Left kidney (tissue), 8 donors: ENCODE results near the gene STRIP2. TPM values are rescaled to one million over a fixed set of nuclear protein-coding genes. Genes with fewer than 3 reads are reported as not detected.
A peak's percentile ranks its signal among the peaks of the same experiment; 100 is the strongest.
"Not testable (repeated sequence)": the region's sequence is repeated elsewhere in the genome, so short reads cannot be mapped to it uniquely, and the experiment has no call there.

Experiments
- DNase-seq: peaks from one replicate; pipeline ENCODE4 v3.0.0-alpha.2; 2013
- long read RNA-seq, 8 donors: transcript quantifications; one replicate each; lab custom pipeline, GENCODE V29; 2026
- polyA plus RNA-seq: library from polyadenylated mRNA; unstranded; fragments of 120-200 nt; gene quantifications from one replicate; pipeline ENCODE4 v1.2.1, GENCODE V29; 2013; ENCODE audit not compliant: insufficient read length

The STRIP2 gene, protein sequence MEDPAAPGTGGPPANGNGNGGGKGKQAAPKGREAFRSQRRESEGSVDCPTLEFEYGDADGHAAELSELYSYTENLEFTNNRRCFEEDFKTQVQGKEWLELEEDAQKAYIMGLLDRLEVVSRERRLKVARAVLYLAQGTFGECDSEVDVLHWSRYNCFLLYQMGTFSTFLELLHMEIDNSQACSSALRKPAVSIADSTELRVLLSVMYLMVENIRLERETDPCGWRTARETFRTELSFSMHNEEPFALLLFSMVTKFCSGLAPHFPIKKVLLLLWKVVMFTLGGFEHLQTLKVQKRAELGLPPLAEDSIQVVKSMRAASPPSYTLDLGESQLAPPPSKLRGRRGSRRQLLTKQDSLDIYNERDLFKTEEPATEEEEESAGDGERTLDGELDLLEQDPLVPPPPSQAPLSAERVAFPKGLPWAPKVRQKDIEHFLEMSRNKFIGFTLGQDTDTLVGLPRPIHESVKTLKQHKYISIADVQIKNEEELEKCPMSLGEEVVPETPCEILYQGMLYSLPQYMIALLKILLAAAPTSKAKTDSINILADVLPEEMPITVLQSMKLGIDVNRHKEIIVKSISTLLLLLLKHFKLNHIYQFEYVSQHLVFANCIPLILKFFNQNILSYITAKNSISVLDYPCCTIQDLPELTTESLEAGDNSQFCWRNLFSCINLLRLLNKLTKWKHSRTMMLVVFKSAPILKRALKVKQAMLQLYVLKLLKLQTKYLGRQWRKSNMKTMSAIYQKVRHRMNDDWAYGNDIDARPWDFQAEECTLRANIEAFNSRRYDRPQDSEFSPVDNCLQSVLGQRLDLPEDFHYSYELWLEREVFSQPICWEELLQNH
- polyA plus RNA-seq = 5.7 TPM
- long read RNA-seq, donor 1 = 0 reads
- long read RNA-seq, donor 2, partial matches to known transcripts = 0 of 1 reads
- long read RNA-seq, donor 2, other reads (novel, unspliced or antisense) = 0 of 1 reads
- long read RNA-seq, donor 3, partial matches to known transcripts = 0 of 1 reads
- long read RNA-seq, donor 3, other reads (novel, unspliced or antisense) = 0 of 1 reads
- long read RNA-seq, donor 4 = 0 reads
- long read RNA-seq, donor 5 = 0 reads
- long read RNA-seq, donor 6 = 0 reads
- long read RNA-seq, donor 7 = 0 reads
- long read RNA-seq, donor 8 = 0 reads

DNA sequence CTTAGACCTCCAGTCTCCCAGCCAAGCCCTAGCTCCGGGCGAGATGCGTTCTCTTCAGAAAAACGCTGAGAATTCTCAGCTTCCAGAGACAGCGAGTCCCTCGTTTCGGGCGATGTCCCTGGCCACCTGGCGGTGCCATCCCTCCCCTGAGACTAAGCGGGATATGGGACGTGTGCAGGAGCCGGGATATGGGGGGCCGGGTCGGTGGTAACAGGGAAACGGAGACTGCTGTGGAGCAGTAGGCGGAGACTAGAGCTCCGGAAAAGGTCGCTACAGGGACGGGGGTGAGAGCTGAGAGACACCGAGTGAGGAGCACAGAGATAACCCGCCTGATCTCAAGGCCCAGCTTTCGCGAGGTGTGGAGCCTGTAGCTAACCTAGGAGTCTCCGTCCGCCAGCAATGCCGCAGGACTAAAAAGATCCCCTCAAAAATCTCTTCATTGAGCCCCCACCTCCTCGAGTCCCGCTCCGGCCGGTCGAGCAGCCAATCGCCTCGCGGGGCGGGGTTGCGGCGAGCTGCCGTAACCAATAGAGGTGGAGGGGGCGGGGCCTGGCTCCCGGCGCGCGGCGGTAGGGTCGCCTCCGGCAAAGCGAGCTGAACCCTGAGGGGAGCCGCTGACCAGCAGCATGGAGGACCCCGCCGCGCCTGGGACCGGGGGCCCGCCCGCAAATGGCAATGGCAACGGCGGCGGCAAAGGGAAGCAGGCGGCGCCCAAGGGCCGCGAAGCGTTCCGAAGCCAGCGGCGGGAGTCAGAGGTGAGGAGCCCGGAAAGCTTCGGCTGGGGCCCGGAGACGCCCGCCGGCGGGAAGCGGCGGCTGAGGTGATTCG lies at the start of gene STRIP2:
Gene STRIP2 (plus strand): TSS at position 586 of the 828 bp plus-strand sequence. CDS start 41 bp downstream, at position 627.
- DNase-seq = peak; percentile 89

DNA sequence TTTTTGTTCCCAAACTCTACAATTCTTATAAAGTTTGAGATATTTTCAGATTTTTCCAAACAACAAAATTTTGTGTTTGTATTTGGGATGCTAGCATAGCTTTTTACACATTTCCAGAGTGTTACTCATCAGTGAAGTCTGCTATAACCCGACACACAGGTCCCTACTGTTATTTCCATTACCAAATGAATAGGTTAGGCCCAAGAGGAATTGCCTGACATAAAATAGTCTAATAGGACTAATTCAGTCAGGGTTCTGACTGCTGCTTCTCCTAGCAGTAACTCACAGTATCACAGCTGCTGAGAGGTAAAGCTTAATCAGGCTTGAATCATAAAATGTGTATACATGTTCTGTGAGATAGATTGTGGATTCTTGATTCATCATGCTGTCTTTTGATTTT lies 49.1 kb upstream of the STRIP2 start:
- DNase-seq = no peak

DNA sequence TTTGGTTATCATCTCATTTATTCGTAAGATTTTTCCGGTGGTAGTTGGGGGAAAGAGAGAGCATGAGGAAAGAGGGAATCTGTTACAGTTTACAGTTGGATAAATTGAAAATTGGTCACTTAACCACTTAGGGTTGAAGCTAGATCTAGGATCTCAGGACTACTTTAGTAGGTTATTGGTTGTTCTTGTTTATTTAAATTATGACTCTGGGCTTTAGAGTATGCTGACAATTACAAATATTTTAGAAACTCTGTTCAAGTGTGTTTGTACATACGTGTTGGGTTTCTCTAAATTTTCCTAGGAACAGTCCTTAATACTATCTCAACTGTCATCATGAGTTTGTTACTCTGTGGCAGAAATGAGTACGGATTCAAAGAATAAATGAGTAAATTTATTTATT lies 48.6 kb upstream of the STRIP2 start:
- no peak for DNase-seq

DNA sequence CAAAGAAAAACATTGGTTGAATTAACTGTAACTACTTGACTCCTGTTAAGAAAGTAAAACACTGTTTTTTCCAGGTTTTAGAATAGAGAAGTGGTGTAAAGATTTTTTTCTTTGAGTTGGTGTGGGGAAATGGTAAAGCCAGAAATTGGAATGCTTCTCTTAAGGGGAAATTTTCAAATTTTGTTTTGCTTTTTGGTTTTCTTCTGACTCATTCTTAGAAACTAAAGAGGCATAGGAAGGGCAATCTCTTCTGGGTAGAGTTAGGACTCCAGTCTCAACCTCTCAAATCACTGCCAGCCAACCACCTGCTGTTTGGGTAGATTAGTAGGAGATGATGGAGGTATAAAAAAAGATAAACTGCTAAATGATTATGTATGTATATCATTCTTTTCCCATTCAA lies 47.7 kb upstream of the STRIP2 start:
- no peak for DNase-seq

DNA sequence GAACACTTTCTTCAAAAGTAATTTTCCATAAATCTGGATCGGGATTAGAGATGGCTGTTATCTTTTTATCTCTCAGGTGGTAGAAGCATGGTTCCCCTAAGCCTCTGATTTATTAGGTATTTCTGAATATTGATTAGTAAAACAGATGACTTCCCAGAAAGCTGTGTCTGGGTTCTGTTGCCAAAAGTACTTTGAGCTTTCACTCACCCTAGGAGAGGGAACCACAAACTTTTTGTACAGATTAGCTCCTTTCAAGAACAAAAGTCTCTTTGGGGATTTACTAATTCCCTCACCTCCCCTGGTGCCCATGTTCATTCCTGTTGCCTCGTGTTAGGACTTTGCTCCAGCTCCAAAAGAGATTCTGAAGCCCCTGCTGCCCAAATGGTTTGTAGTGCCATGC lies 46.7 kb upstream of the STRIP2 start:
- no peak for DNase-seq

DNA sequence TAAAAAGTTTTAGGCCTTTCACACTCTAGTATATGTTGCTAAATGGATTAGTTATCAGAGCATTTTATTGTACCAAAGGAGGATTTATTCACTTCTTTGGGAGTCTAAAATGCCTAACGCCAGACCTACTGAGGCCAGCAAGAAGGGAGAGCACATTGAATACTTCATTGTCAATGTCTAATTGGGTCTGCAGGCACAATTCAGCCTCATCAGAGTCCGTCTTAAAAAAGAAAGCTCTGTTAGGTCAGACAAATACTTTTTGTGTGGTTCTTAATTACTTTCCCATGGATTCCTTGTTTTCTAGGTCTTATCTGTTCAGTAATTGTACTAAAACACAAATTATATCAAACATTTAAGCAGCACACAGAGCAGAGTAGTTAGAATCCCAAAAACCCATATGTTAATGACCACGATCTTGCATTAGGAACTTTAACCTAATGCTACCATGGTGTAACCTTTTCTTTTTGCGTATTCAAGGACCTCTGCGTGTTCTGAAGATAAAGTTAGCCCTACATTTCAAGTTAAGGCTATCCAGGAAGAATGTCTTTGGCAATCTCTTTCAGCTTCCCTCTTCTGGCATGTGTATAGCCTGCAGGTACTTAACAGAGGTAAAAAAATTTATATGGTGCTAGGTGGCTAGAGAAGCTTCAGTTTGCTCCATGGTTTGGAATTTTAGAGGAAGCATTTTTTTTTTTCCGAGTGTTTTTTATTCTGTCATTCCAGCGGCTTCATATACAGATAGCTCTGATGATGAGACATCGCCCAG lies 45.7 kb upstream of the STRIP2 start:
- no peak for DNase-seq

DNA sequence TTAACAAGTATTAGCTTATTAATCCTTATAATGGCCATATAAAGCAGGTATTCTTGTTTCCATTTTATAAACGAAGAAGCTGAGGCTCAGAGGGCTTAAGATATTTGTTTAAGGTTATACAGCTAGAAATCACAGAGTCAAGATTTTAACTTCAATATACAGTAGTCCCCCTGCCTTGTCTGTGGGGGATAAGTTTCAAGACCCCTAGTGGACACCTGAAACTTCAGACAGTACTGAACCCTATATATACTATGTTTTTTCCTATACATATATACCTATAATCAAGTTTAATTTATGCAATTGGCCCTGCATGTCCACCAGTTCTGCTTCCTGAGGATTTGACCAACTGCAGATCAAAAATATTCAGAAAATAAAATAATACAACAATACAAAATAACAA lies 44.4 kb upstream of the STRIP2 start:
- DNase-seq = no peak

DNA sequence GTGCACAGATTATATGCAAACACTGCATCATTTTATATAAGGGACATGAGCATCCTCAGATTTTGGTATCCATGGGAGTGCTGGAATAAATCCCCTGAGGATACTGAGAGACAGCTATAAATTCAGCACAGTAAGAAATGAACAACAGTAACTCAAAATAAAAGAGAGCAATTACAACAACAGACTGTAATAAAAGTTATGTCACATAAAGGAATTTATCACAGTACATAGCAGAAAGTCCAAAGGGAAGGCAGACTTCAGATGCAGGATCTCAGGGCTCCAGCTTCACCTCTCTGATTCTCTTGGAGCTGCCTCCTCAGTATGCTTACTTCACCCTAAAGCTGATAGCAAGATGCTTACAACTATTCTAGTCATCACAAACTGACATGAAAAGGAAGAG lies 43.9 kb upstream of the STRIP2 start:
- DNase-seq = no peak

DNA sequence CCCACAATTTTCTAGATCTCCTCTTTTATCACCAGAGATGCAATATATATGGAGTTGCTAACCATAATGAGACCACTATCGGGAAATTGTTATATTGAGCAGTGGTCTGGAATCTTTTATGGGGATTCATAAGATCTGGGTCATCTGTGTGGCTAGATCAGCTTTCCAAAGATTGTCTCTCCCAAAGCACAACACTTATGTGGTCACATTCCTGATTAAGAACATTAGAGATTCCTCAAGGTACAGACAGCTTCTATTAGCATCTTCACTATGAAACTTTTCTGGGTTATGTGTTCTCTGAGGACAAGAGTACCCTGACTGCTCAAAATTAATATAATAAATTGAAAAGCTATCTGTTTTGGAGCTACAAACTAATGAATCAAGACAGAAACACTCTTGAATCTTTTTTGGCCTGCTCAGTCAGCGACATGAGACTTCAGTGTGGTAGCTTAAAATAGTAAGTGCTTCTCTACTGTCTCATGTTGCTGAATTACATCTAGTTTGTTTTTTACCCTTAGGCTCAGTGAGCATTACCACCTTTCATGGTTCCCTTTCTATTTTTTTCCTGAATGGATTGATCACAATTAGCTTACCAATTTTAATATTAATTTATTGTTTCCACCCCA lies 42.6 kb upstream of the STRIP2 start:
- no peak for DNase-seq

DNA sequence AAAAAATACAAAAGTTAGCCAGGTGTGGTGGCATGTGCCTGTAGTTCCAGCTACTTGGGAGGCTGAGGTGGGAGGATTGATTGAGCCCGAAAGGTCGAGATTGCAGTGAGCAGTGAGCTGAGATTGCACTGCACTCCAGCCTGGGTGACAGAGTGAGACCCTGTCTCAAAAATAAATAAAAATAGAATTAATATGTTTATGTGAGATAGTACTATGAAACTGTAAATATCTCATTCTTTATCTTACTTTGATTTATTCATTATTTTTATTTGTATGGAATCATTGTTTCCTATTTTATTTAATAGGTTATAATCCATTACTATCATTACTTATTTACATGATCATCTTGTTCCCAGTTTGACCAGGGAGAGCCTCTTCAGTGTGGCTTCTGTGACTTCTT lies 41.0 kb upstream of the STRIP2 start:
- no peak for DNase-seq

DNA sequence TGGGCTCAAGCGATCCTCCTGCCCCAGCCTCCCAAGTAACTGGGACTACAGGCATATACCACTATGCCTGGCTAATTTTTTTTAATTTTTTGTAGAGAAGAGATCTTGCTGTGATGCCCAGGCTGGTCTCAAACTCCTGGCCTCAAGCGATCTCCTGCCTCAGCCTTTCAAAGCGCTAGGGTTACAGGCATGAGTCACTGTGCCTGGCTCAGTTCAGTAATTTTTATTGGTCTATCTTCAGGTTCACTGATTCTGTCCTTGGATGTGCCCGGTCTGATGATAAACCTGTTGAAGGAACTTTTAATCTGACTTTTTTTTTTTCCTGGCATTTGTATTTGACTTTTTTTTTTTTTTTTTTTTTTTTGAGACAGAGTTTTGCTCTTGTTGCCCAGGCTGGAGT lies 40.1 kb upstream of the STRIP2 start:
- no peak for DNase-seq

DNA sequence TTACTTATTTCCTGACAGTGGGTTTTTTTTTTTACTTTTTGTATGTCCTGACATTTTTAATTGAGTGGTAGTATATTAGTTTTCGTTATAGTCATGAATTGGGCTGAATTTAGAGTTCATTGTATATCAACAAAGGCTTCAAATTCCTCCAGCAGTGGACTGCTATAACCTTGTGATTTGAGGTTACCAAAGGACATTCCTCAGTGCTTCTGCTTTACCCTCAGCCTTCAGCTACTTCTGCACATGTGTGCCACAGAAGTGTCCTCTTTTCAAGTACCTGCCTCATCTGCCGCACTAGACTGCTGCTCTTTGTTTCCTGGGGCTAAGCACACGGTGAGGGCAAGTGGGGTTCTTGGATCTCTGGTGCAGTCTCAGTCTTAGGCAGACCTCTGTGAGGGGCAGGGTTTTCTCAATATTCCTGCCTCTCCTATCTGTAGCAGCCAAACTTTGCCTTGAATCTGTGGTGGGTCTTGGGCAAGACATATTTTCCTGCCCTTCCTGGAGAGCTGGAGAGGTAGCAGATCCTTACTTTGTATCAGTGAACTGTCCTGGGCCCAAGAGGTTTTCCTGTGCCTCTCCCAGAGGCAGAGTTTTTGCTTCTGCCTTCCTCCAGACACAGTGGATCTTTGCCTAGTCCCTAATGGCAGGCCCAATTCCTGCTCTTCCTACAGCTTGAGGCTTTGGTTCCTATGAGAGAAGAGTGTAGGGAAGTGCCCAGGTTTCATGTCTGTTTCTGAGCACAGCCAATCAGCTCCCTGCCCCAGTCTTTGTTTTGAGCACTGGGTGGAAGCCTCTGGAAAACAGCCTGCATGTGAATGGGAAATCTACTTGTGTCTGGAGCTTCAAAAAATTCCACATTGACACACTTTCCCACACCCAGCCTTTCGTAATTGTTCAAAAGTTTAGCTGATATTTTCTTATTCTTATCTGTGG lies 39.0 kb upstream of the STRIP2 start:
- DNase-seq = no peak

DNA sequence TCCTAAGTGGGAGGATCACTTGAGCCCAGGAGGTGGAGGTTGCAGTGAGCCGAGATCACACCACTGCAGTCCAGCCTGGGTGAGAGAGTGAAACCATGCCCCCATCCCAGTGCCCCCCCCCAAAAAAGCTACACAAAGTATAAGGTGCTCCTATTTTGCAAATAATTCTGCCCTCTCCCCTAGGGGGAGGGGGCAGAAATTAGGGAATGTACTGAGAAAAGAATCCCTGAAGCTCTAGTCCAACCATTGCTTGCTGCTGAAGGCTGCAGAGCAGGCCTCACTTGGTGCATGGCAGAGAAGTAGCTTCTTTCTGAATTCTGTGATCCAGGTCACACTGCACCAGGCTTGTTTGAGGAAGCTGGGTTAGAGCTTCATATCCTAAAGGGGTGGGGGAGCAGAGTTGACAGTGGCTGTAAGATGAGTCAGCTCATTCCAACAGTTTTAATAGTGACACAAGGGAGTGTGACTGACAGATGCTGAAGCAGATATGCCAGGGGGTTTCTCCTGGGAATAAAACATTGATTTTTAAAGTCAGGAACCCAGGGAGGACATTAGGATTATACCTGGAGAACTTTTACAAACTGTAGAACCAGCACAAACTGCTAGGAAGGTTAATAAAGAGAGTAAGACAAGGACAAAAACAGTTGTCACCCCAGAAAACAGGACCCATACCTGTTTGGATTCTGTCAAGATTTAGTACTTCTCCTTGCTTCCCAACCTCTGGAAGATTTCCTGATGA lies 32.8 kb upstream of the STRIP2 start:
- no peak for DNase-seq

DNA sequence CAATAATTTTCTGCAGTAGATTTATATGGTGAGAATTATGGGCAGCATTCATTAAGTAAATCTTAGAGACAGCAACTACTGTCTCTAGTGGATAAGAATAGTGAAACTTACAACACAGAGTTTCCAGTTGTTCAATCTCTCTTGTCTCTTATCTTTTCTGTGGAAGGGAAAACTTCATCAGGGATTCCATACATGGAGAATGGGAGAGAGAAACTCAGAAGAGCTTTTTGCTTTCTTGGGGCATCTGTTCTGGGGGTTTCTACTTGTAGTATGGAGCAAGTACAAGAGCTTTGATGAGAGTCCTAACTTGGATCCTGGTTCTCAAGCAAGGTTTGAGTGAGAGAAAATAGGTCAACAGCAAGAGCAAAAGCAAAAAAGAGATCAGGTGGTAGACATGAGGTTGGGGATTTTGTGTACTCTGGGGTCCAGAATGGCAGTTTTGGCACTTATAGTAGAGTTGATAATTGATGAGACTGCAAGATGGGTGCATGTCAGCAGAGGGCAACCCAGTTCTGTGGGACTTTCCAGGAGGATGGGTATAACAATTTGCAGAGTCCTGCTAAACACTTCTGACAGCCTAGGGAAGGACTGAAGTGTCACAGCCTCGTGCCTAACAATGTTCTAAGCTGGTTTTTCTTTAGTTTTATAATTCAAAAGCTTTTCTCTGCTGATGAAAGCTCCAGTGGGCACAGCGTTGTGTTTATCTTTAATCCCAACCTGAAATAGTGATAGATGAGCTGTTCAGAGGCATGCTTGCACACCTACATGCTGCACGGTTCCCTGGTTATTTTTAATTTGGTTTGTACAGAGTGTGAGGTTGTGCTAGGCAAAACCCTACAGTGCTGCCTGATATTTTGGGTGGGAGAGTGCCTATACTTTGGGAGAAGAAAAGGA lies 32.0 kb upstream of the STRIP2 start:
- no peak for DNase-seq

DNA sequence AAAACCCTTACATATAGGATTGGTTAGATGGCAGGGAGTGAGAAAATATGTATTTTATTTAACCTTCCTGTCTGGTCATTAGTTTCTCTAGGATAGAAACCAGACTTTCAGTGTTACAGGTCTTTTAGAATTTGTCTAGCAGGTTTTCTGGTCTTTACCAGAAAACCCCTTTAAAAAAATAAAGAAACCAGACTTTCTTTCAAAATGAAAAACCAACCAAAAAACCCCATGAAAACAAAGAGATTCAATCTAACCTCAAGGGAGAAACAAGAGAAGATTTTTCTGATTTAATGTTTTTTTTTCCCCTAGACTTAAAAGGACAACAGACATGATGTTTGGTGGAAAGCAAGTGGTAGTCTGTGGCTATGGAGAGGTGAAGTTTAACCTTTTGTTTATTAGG lies 28.7 kb upstream of the STRIP2 start:
- no peak for DNase-seq

DNA sequence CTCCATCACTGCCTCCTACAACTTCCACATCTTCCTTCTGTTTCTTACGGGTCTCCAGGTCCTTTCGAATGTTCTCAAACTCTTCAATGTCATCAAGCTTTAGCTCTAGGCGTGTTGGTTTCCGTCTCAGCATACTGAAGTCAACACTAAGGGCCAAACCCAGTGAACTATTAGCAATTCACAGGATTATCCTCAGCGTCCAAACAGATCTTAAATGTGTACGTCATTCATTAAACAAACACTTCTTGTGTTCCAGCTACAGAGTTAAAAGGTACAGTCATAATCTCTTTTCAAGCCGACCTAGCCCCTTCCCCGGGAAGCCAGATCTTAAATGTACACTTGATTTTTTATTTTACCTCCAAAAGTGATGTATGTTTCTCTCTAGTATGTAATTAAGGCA lies 24.0 kb upstream of the STRIP2 start:
- DNase-seq = not testable (repeated sequence)

DNA sequence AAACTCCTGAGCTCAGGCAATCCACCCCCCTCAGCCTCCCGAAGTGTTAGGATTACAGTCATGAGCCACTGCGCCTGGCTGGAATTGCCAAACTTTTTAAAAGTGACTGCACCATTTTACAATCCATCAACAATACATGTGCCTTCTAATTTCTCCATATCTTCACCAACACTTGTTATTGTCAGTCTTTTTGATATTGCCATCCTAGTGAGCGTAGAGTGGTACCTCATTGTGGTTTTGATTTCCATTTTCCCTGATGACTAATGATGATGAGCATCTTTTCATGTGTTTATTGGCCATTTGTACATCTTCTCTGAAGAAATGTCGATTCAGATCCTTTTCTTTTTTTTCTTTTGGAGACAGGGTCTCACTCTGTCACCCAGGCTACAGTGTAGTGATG lies 21.7 kb upstream of the STRIP2 start:
- DNase-seq = no peak

DNA sequence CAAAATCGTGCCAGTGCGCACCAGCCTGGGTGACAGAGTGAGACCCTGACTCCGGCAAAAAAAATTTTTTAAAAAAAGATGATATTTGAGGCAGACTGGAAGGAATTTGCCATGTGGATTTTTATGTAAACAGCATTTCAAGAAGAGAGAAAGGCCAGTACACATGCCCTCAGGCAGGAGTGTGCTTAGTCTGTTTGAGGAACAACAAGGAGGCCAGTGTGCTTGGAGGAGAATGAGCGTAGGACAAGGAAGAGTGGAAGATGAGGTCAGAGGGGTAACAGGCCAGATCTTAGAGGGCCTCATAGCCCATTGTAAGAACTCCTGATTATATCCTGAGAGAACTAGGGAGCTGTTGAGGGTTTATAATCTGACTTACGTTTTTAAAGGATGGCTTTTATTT lies 17.2 kb upstream of the STRIP2 start:
- DNase-seq = no peak
